Measurements from ENCODE around the gene ATP11C.
"Not testable (repeated sequence)": the region's sequence is repeated elsewhere in the genome, so short reads cannot be mapped to it uniquely, and the experiment has no call there.

ATP11C gene

DNA sequence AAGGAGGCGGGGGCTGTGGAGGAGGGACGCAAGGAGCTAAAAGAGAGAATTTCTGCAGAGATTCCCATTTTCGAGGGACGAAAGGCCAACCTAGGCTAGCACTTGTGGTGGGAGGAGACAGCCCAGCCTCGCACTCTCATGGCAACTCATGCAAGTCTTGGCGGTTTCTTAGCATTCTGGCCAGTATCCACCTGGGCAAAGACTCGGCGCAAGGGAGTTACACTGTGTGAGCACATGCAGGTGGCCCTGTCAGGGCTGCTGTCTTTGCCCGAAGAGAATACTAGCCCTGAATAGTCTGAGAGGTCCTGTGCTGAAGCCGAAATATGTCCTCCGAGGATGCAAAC, 240.4 kb downstream of the ATP11C start:
- H3K36me3 ChIP-seq (ENCODE audit: insufficient read depth, low read length), result no peaks in the 10 kb centered on the region
- no peak for DNase-seq (ENCODE audit: low read depth, low spot score)
- H3K9ac ChIP-seq (ENCODE audit: insufficient read length), result no peak overlapping the region
- TF ChIP-seq POLR2AphosphoS5 (IDR thresholded peaks at IDR 0.05; ENCODE audit: borderline replicate concordance, low read depth, low read length) (no peak), FOXP2 (optimal IDR thresholded peaks at IDR 0.05; ENCODE audit: control extremely low read depth, extremely low read length, insufficient read depth) (no peak), EZH2 (IDR thresholded peaks at IDR 0.05) (no peak)
- no peak overlapping the region for H3K4me3 ChIP-seq
- no peaks in the 10 kb centered on the region for H3K9me3 ChIP-seq (ENCODE audit: low read depth, low read length)
- H3K27ac ChIP-seq, result no peak overlapping the region

DNA sequence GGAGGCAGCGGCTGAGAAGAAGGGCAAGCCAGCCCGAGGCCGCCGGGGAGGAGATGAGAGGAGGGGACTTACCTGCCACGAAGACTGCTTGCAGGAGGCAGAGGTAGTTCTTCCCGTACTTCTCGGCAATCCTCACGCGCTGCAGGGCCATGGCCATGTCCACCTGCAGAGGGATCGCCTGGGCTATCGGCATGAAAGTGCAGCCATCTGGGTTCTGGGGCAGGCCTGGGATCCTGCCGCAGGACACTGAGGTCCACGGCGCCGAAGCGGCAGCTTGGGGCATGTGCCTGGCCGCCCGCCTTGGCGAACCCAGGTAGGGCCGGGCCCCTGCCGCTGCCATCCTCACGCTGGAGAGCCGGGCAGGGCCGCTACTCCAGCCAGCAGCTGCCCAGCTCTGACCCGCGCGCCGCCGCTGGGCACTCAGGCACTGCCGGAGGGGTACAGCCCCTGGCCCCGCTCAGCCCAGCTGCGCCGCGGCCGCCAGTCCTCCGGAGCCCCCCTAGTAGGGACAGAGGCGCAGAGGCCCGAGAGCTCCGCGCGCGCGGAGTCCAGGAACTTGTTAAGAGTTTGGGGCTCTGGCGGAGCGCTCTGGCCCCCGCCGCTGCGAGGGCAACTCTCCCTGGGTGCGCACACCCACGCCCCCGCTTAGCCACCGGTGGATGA, 240.9 kb downstream of the ATP11C start:
- TF ChIP-seq EZH2 (IDR thresholded peaks at IDR 0.05), result no peak
- TF ChIP-seq POLR2AphosphoS5 (IDR thresholded peaks at IDR 0.05; ENCODE audit: borderline replicate concordance, low read depth, low read length), result no peak
- no peak for TF ChIP-seq FOXP2 (optimal IDR thresholded peaks at IDR 0.05; ENCODE audit: control extremely low read depth, extremely low read length, insufficient read depth)
- no peaks in the 10 kb centered on the region for H3K9me3 ChIP-seq (ENCODE audit: low read depth, low read length)
- H3K4me3 ChIP-seq, result no peak overlapping the region
- no peaks in the 10 kb centered on the region for H3K36me3 ChIP-seq (ENCODE audit: insufficient read depth, low read length)
- H3K9ac ChIP-seq (ENCODE audit: insufficient read length), result no peak overlapping the region
- no peak overlapping the region for H3K27ac ChIP-seq
- no peak for DNase-seq (ENCODE audit: low read depth, low spot score)

- Histone ChIP-seq H3K27ac (no peak overlapping the region), H3K36me3 (ENCODE audit: insufficient read depth, low read length) (no peaks in the 10 kb centered on the region), H3K9ac (ENCODE audit: insufficient read length) (no peak overlapping the region), H3K4me3 (no peak overlapping the region), H3K9me3 (ENCODE audit: low read depth, low read length) (no peaks in the 10 kb centered on the region)
- TF ChIP-seq POLR2AphosphoS5 (IDR thresholded peaks at IDR 0.05; ENCODE audit: borderline replicate concordance, low read depth, low read length), result no peak
- TF ChIP-seq FOXP2 (optimal IDR thresholded peaks at IDR 0.05; ENCODE audit: control extremely low read depth, extremely low read length, insufficient read depth), result no peak
- no peak for TF ChIP-seq EZH2 (IDR thresholded peaks at IDR 0.05)
- no peak for DNase-seq (ENCODE audit: low read depth, low spot score)
Measured at GRCh38 chrX:139691493-139691842, 241.4 kb downstream of the ATP11C start.

DNA sequence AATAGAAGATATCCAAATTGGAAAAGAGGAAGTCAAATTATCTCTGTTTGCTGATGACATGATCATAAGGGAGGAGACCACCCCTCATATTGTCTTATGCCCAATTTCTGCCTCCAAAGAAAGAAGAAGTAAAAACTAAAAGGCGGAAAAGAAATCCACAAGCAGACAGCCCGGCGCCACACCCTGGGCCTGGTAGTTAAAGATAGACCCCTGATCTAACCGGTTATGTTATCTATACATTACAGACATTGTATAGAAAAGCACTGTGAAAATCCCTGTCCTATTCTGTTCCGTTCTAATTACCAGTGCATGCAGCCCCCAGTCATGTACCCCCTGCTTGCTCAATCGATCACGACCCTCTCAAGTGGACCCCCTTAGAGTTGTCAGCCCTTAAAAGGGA, 247.7 kb downstream of the ATP11C start:
- not testable (repeated sequence) for DNase-seq (ENCODE audit: low read depth, low spot score); H3K27ac ChIP-seq; H3K36me3 ChIP-seq (ENCODE audit: insufficient read depth, low read length); H3K9me3 ChIP-seq (ENCODE audit: low read depth, low read length); H3K9ac ChIP-seq (ENCODE audit: insufficient read length); H3K4me3 ChIP-seq

DNA sequence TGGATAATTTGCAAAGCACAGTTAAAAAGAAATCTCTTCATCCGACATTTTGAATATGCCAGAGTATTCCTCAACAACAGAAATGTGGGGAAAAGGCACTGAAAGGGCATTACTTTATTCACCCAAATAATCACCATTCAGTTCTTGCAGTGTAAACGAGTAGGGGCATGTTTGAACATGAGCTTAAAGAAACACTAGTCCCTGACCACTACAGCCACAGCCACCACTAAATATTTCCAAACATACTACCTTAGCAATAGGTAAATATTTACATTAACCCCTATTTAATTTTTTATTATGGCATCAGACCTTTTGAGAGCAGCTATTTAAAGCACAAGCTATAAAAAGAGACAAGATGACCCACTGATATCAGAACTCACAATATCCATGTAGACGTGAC, 252.5 kb downstream of the ATP11C start:
- no peak overlapping the region for H3K9ac ChIP-seq (ENCODE audit: insufficient read length)
- no peaks in the 10 kb centered on the region for H3K36me3 ChIP-seq (ENCODE audit: insufficient read depth, low read length)
- no peak overlapping the region for H3K4me3 ChIP-seq
- no peak for DNase-seq (ENCODE audit: low read depth, low spot score)
- TF ChIP-seq EZH2 (IDR thresholded peaks at IDR 0.05), result no peak
- no peak for TF ChIP-seq FOXP2 (optimal IDR thresholded peaks at IDR 0.05; ENCODE audit: control extremely low read depth, extremely low read length, insufficient read depth)
- no peak for TF ChIP-seq POLR2AphosphoS5 (IDR thresholded peaks at IDR 0.05; ENCODE audit: borderline replicate concordance, low read depth, low read length)
- no peak overlapping the region for H3K27ac ChIP-seq
- no peaks in the 10 kb centered on the region for H3K9me3 ChIP-seq (ENCODE audit: low read depth, low read length)

All from SK-N-MC (cell line).